Dermis blood vessel endothelial cell (primary cell): Measurements from ENCODE around the gene HES5. TPM values are rescaled to one million over a fixed set of nuclear protein-coding genes. Genes with fewer than 3 reads are reported as not detected.
"Not testable (repeated sequence)": the region's sequence is repeated elsewhere in the genome, so short reads cannot be mapped to it uniquely, and the experiment has no call there.

Experiments used
- DNase-seq: peaks from one replicate; pipeline ENCODE4 v3.0.0; 2010
- total RNA-seq: library from RNA; depleted of rRNA; stranded (reverse); fragments of >200 nt; gene quantifications from 2 replicates; pipeline ENCODE4 v1.2.3, GENCODE V29; 2014

The HES5 gene
- 0.17 TPM in 1 of 2 replicates, not detected in the other for total RNA-seq

- peak; percentile 48 for DNase-seq
Observed at GRCh38 chr1:2529784-2530512, at the start of gene HES5. Gene HES5, minus strand, starts transcription at chr1:2530263. Its CDS starts 99 bp downstream, at chr1:2530164.

- no peak for DNase-seq
Observed at GRCh38 chr1:2578758-2579118, 48.7 kb upstream of the HES5 start.

GRCh38 chr1:2577565-2578075 is 47.6 kb upstream of the HES5 start:
- not testable (repeated sequence) for DNase-seq

GRCh38 chr1:2575801-2576663 is 46.0 kb upstream of the HES5 start:
- DNase-seq: no peak

GRCh38 chr1:2574350-2574749 is 44.3 kb upstream of the HES5 start:
- peak; percentile 53 for DNase-seq

- no peak for DNase-seq
Observed at GRCh38 chr1:2573250-2573920, 43.3 kb upstream of the HES5 start.

- no peak for DNase-seq
Observed at GRCh38 chr1:2571348-2571747, 41.3 kb upstream of the HES5 start.

GRCh38 chr1:2570332-2570731 is 40.3 kb upstream of the HES5 start:
- DNase-seq: no peak

GRCh38 chr1:2569703-2570102 is 39.6 kb upstream of the HES5 start:
- DNase-seq: not testable (repeated sequence)

GRCh38 chr1:2569060-2569459 is 39.0 kb upstream of the HES5 start:
- DNase-seq: no peak

GRCh38 chr1:2568187-2568816 is 38.2 kb upstream of the HES5 start:
- not testable (repeated sequence) for DNase-seq

GRCh38 chr1:2567083-2567679 is 37.1 kb upstream of the HES5 start:
- DNase-seq: no peak

GRCh38 chr1:2566101-2567045 is 36.3 kb upstream of the HES5 start:
- no peak for DNase-seq

GRCh38 chr1:2564815-2565374 is 34.8 kb upstream of the HES5 start:
- DNase-seq: no peak

GRCh38 chr1:2564006-2564814 is 34.1 kb upstream of the HES5 start:
- DNase-seq: no peak

GRCh38 chr1:2563205-2563604 is 33.1 kb upstream of the HES5 start:
- no peak for DNase-seq

GRCh38 chr1:2561898-2562895 is 32.1 kb upstream of the HES5 start:
- no peak for DNase-seq

- DNase-seq: no peak
Observed at GRCh38 chr1:2561446-2561845, 31.4 kb upstream of the HES5 start.
